NOMO-1 treated with DMSO at 0.1 percent for 48 hours (cell line): ENCODE data around the gene ADH5.
A peak's percentile ranks its signal among the peaks of the same experiment; 100 is the strongest.
"Not testable (repeated sequence)": the region's sequence is repeated elsewhere in the genome, so short reads cannot be mapped to it uniquely, and the experiment has no call there.

Source experiments
- DNase-seq: peaks from one replicate; lab custom pipeline; 2025; ENCODE audit not compliant: unreplicated experiment; lab: John Stamatoyannopoulos, UW

ADH5 gene

GRCh38 chr4:99088023-99088449 lies 552 bp downstream of the ADH5 start:
- DNase-seq = peak; percentile 50

GRCh38 chr4:99084595-99084994 lies 4.0 kb downstream of the ADH5 start:
- no peak for DNase-seq

GRCh38 chr4:99082192-99082591 lies 6.4 kb downstream of the ADH5 start:
- DNase-seq = no peak

GRCh38 chr4:99080869-99081268 lies 7.7 kb downstream of the ADH5 start:
- DNase-seq = not testable (repeated sequence)

GRCh38 chr4:99079625-99080295 lies 8.8 kb downstream of the ADH5 start:
- no peak for DNase-seq

- no peak for DNase-seq
These were observed 9.5 kb downstream of the ADH5 start for GRCh38 chr4:99078931-99079624.

- no peak for DNase-seq
These were observed 10.3 kb downstream of the ADH5 start for GRCh38 chr4:99078336-99078735.

GRCh38 chr4:99077177-99077576 lies 11.4 kb downstream of the ADH5 start:
- no peak for DNase-seq

GRCh38 chr4:99076292-99076976 lies 12.2 kb downstream of the ADH5 start:
- DNase-seq = no peak

GRCh38 chr4:99074816-99075215 lies 13.8 kb downstream of the ADH5 start:
- DNase-seq = no peak

- no peak for DNase-seq
These were observed 17.4 kb downstream of the ADH5 start for GRCh38 chr4:99071159-99071558.

- DNase-seq = no peak
These were observed 21.0 kb downstream of the ADH5 start for GRCh38 chr4:99067617-99068016.

- DNase-seq = not testable (repeated sequence)
These were observed 23.1 kb downstream of the ADH5 start for GRCh38 chr4:99065521-99065920.

- no peak for DNase-seq
These were observed 26.5 kb downstream of the ADH5 start for GRCh38 chr4:99062120-99062519.

GRCh38 chr4:99061048-99061700 lies 27.4 kb downstream of the ADH5 start:
- no peak for DNase-seq

GRCh38 chr4:99059550-99059949 lies 29.0 kb downstream of the ADH5 start:
- no peak for DNase-seq

GRCh38 chr4:99058228-99058627 lies 30.4 kb downstream of the ADH5 start:
- no peak for DNase-seq

- no peak for DNase-seq
These were observed 34.1 kb downstream of the ADH5 start for GRCh38 chr4:99054428-99054994.

- DNase-seq = no peak
These were observed 35.7 kb downstream of the ADH5 start for GRCh38 chr4:99052902-99053301.

GRCh38 chr4:99047710-99048109 lies 40.9 kb downstream of the ADH5 start:
- DNase-seq = no peak

GRCh38 chr4:99043346-99043745 lies 45.2 kb downstream of the ADH5 start:
- no peak for DNase-seq
